ENCODE results near the gene CTNNA3.

DNA sequence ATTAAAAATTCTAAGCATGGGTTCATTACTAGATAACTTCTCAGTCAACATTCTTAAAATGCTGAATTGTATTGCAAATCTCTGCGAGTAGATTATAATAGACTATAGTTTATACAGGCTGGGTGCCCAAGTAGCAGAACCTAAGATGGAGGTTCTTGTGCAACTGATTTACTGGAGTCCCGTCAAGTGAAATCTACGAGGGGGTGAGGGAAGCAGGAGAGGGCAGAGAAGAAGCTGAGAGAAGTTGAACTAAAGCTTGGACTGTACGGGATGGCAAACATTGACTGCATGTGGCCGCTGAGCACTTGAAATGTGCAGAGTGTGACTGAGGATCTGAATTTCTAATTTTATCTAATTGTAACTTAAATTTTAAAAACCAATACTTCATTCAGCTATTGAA lies 124.5 kb downstream of the CTNNA3 start:
- TF ChIP-seq POLR2A (IDR thresholded peaks at IDR 0.05): no peak
- no peak for TF ChIP-seq CTCF (IDR thresholded peaks at IDR 0.05)
